ENCODE results near the gene SUMO2. TPM values are rescaled to one million over a fixed set of nuclear protein-coding genes. Genes with fewer than 3 reads are reported as not detected.

Gene SUMO2
- total and polyA plus RNA-seq, 2 of the 13 experiments (the other 11 are each of a cell fraction or from before 2014, with no cell fraction given), result 337 to 553 TPM

DNA sequence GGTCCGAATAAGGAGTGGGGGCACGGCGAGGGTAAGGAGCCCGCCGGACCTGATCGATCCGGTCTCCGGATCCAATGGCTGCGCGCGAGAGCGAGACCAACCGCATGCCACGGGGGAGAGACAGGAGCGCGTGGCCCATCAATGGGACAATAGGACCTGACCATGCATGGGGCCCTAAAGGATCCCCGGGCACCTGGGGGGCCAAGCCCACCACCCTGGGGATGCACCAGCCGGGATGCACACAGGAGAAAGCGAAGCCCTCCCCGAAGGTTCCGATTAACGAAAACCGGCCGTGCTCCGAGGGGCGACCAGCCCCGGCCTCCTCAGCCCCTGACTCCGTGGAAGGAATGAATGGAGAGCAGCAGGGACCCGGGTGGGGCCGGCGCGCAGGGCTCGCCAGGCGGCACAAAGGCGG is 29.0 kb downstream of the SUMO2 start (continued):
- TF ChIP-seq KDM5B (CRISPR knock-in tag; IDR thresholded peaks at IDR 0.05; ENCODE audit: borderline replicate concordance) (0 out of 2 replicates have a peak, but pooled peaks have one; percentile 11), GZF1 (CRISPR knock-in tag; IDR thresholded peaks at IDR 0.05) (no peak), ZNF143 (CRISPR knock-in tag; IDR thresholded peaks at IDR 0.05) (no peak), CREM (IDR thresholded peaks at IDR 0.05) (no peak), CREM (CRISPR knock-in tag; IDR thresholded peaks at IDR 0.05) (no peak), CENPBD1 (CRISPR knock-in tag; IDR thresholded peaks at IDR 0.05; ENCODE audit: borderline replicate concordance, low read depth) (no peak), ZSCAN25 (CRISPR knock-in tag; IDR thresholded peaks at IDR 0.05) (no peak), ARID5B (CRISPR knock-in tag; IDR thresholded peaks at IDR 0.05) (0 out of 2 replicates have a peak, but pooled peaks have one; percentile 2), NFIB (CRISPR knock-in tag; IDR thresholded peaks at IDR 0.05; ENCODE audit: borderline replicate concordance) (no peak), ZNF570 (CRISPR knock-in tag; IDR thresholded peaks at IDR 0.05; ENCODE audit: borderline replicate concordance) (no peak), DNMT1 (CRISPR knock-in tag; IDR thresholded peaks at IDR 0.05) (no peak), MYNN (CRISPR knock-in tag; IDR thresholded peaks at IDR 0.05; ENCODE audit: low read depth) (no peak), ZNF800 (CRISPR knock-in tag; IDR thresholded peaks at IDR 0.05) (no peak), AFF4 (CRISPR knock-in tag; IDR thresholded peaks at IDR 0.05) (no peak), ZNF7 (CRISPR knock-in tag; IDR thresholded peaks at IDR 0.05) (no peak), SMYD3 (CRISPR knock-in tag; IDR thresholded peaks at IDR 0.05) (no peak)
- TF ChIP-seq, protein P1, sequence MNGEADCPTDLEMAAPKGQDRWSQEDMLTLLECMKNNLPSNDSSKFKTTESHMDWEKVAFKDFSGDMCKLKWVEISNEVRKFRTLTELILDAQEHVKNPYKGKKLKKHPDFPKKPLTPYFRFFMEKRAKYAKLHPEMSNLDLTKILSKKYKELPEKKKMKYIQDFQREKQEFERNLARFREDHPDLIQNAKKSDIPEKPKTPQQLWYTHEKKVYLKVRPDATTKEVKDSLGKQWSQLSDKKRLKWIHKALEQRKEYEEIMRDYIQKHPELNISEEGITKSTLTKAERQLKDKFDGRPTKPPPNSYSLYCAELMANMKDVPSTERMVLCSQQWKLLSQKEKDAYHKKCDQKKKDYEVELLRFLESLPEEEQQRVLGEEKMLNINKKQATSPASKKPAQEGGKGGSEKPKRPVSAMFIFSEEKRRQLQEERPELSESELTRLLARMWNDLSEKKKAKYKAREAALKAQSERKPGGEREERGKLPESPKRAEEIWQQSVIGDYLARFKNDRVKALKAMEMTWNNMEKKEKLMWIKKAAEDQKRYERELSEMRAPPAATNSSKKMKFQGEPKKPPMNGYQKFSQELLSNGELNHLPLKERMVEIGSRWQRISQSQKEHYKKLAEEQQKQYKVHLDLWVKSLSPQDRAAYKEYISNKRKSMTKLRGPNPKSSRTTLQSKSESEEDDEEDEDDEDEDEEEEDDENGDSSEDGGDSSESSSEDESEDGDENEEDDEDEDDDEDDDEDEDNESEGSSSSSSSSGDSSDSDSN (CRISPR knock-in tag; IDR thresholded peaks at IDR 0.05), result peak; percentile 59; the same call in 1 of the 2 replicates

Measured in HepG2 (cell line).